Type B pancreatic cell (in vitro differentiated cells): ENCODE results near the gene DNAH6. TPM values are rescaled to one million over a fixed set of nuclear protein-coding genes. Genes with fewer than 3 reads are reported as not detected.

ENCODE experiments used
- DNase-seq: peaks from one replicate; pipeline ENCODE4 v3.0.0; 2021; ENCODE audit warnings: mixed read lengths; ENCODE audit not compliant: unreplicated experiment; ENCODE audit errors: extremely low spot score
- H3K27ac Mint-ChIP-seq: 2 replicates; pipeline ENCODE4 v1.8.0; 2021; ENCODE audit warnings: mild to moderate bottlenecking, mixed read lengths
- H3K27me3 Mint-ChIP-seq: 2 replicates; pipeline ENCODE4 v1.8.0; 2021; ENCODE audit warnings: mixed read lengths
- H3K36me3 Mint-ChIP-seq: 2 replicates; pipeline ENCODE4 v1.8.0; 2021; ENCODE audit warnings: mixed read lengths
- H3K4me1 Mint-ChIP-seq: one replicate; pipeline ENCODE4 v1.8.0; 2021; ENCODE audit warnings: mixed read lengths; ENCODE audit not compliant: unreplicated experiment
- H3K4me3 Mint-ChIP-seq: 2 replicates; pipeline ENCODE4 v1.8.0; 2021; ENCODE audit warnings: mild to moderate bottlenecking, mixed read lengths
- H3K9me3 Mint-ChIP-seq: 2 replicates; pipeline ENCODE4 v1.8.0; 2021; ENCODE audit warnings: mixed read lengths
- CTCF ChIP-seq: fragments of 200-600 bp; sonication (generic); conservative IDR thresholded peaks from 2 replicates; pipeline ENCODE4 v1.5.0; 2021; ENCODE audit warnings: antibody characterized with exemption, mild to moderate bottlenecking
- total RNA-seq: library from RNA; stranded (reverse); gene quantifications from 2 replicates; pipeline ENCODE4 v1.2.1, GENCODE V29; 2021; ENCODE audit warnings: low replicate concordance

Gene DNAH6
- total RNA-seq, 1 donor from 2014 or later = 3.8 TPM

- TF ChIP-seq CTCF = no peak
- H3K9me3 Mint-ChIP-seq = no peaks in the 10 kb centered on the region
- H3K27me3 Mint-ChIP-seq = peaks cover 7% of the 10 kb centered on the region
- no peak overlapping the region for H3K27ac Mint-ChIP-seq
- H3K4me1 Mint-ChIP-seq = no peaks in the 10 kb centered on the region
- no peaks in the 10 kb centered on the region for H3K36me3 Mint-ChIP-seq
- DNase-seq = no peak
- H3K4me3 Mint-ChIP-seq = no peak overlapping the region
Observed at GRCh38 chr2:84841577-84841976, 325.3 kb downstream of the DNAH6 start.

GRCh38 chr2:84844141-84844540 lies 327.8 kb downstream of the DNAH6 start:
- H3K4me3 Mint-ChIP-seq = no peak overlapping the region

GRCh38 chr2:84846041-84846663 lies 329.9 kb downstream of the DNAH6 start:
- H3K9me3 Mint-ChIP-seq = no peaks in the 10 kb centered on the region
- no peak for DNase-seq
- no peak overlapping the region for H3K4me3 Mint-ChIP-seq
- TF ChIP-seq CTCF = no peak
- no peaks in the 10 kb centered on the region for H3K4me1 Mint-ChIP-seq
- H3K27me3 Mint-ChIP-seq = peaks cover 3% of the 10 kb centered on the region
- H3K27ac Mint-ChIP-seq = no peak overlapping the region
- no peaks in the 10 kb centered on the region for H3K36me3 Mint-ChIP-seq

More at GRCh38 chr2:84844141-84844540, 327.8 kb downstream of the DNAH6 start:
- H3K36me3 Mint-ChIP-seq = no peaks in the 10 kb centered on the region
- H3K9me3 Mint-ChIP-seq = no peaks in the 10 kb centered on the region
- no peaks in the 10 kb centered on the region for H3K4me1 Mint-ChIP-seq
- peaks cover 7% of the 10 kb centered on the region for H3K27me3 Mint-ChIP-seq
- no peak overlapping the region for H3K27ac Mint-ChIP-seq
- no peak for TF ChIP-seq CTCF
- no peak for DNase-seq

GRCh38 chr2:84846741-84847142 lies 330.4 kb downstream of the DNAH6 start:
- Mint-ChIP-seq H3K9me3 (no peaks in the 10 kb centered on the region), H3K27ac (no peak overlapping the region)

GRCh38 chr2:84847326-84848050 lies 331.2 kb downstream of the DNAH6 start:
- Mint-ChIP-seq H3K4me1 (no peaks in the 10 kb centered on the region), H3K9me3 (no peaks in the 10 kb centered on the region), H3K4me3 (no peak overlapping the region), H3K36me3 (no peaks in the 10 kb centered on the region), H3K27ac (no peak overlapping the region), H3K27me3 (peaks cover 3% of the 10 kb centered on the region)
- no peak for TF ChIP-seq CTCF
- no peak for DNase-seq

More at GRCh38 chr2:84846741-84847142, 330.4 kb downstream of the DNAH6 start:
- H3K27me3 Mint-ChIP-seq = peaks cover 3% of the 10 kb centered on the region
- H3K36me3 Mint-ChIP-seq = no peaks in the 10 kb centered on the region
- DNase-seq = no peak
- no peak for TF ChIP-seq CTCF
- no peak overlapping the region for H3K4me3 Mint-ChIP-seq
- no peaks in the 10 kb centered on the region for H3K4me1 Mint-ChIP-seq
